GM06990 (cell line): ENCODE results near the gene CCDC57.

Source experiments
- DNase-seq: peaks from one replicate; pipeline ENCODE4 v3.0.0-alpha.2; 2011; ENCODE audit not compliant: insufficient read length; ENCODE audit errors: extremely low read depth
- H3K27me3 ChIP-seq: replicated peaks from 2 replicates; pipeline ENCODE4 v1.6.0; 2011; ENCODE audit warnings: low read length; ENCODE audit not compliant: control insufficient read depth, insufficient read depth
- H3K36me3 ChIP-seq: 2 replicates; pipeline ENCODE4 v1.5.1; 2011; ENCODE audit warnings: low read length; ENCODE audit not compliant: control insufficient read depth, insufficient read depth
- H3K4me3 ChIP-seq: replicated peaks from 2 replicates; pipeline ENCODE4 v1.5.1; 2011; ENCODE audit warnings: low read depth, mild to moderate bottlenecking, control low read depth, low read length
- CTCF ChIP-seq: IDR thresholded peaks from 2 replicates; pipeline ENCODE4 v1.5.1; 2011; ENCODE audit warnings: low read length, control low read depth, mild to moderate bottlenecking, inconsistent platforms; ENCODE audit not compliant: insufficient read depth, poor library complexity, severe bottlenecking

Gene CCDC57

GRCh38 chr17:82225368-82226029 is 12.9 kb upstream of the CCDC57 start:
- no peak for TF ChIP-seq CTCF
- H3K36me3 ChIP-seq = no peaks in the 10 kb centered on the region
- no peaks in the 10 kb centered on the region for H3K27me3 ChIP-seq
- DNase-seq = no peak
- H3K4me3 ChIP-seq = no peak overlapping the region

GRCh38 chr17:82224666-82225065 is 12.0 kb upstream of the CCDC57 start:
- Histone ChIP-seq H3K4me3 (no peak overlapping the region), H3K36me3 (no peaks in the 10 kb centered on the region), H3K27me3 (no peaks in the 10 kb centered on the region)
- TF ChIP-seq CTCF = no peak
- no peak for DNase-seq

- no peak overlapping the region for H3K4me3 ChIP-seq
- no peak for DNase-seq
- H3K27me3 ChIP-seq = no peaks in the 10 kb centered on the region
- TF ChIP-seq CTCF = no peak
- H3K36me3 ChIP-seq = no peaks in the 10 kb centered on the region
Observed at GRCh38 chr17:82223517-82223916, 10.9 kb upstream of the CCDC57 start.

GRCh38 chr17:82222816-82223215 is 10.2 kb upstream of the CCDC57 start:
- no peak for TF ChIP-seq CTCF
- Histone ChIP-seq H3K4me3 (no peak overlapping the region), H3K36me3 (no peaks in the 10 kb centered on the region), H3K27me3 (no peaks in the 10 kb centered on the region)
- no peak for DNase-seq

- TF ChIP-seq CTCF = no peak
- Histone ChIP-seq H3K4me3 (no peak overlapping the region), H3K36me3 (no peaks in the 10 kb centered on the region), H3K27me3 (no peaks in the 10 kb centered on the region)
- no peak for DNase-seq
Observed at GRCh38 chr17:82221341-82221902, 8.8 kb upstream of the CCDC57 start.
